ENCODE results near the gene MSI2.

The MSI2 gene

DNA sequence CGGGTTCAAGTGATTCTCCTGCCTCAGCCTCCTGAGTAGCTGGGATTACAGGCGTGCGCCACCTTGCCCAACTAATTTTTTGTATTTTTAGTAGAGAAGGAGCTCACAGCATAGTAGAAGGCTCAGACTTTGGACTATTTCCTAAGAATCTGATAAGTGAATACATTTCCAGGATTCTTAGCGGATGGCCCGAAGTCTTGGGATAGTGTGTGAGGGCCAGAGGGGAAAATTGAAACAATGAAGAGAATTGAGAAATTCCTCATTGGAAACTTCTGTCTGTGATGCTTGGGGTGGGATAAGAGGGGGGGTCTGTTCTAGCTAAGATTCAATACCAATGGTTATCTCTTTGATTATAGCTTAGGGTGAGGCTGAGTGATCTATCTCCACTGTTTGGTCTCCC lies 183.3 kb downstream of the MSI2 start:
- no peak for DNase-seq (ENCODE audit: low read depth in 2 of 2)

- no peak for DNase-seq (ENCODE audit: low read depth in 2 of 2)
Observed at GRCh38 chr17:57440522-57441269, 184.4 kb downstream of the MSI2 start.

- DNase-seq (ENCODE audit: low read depth in 2 of 2): no peak
Observed at GRCh38 chr17:57441270-57441600, 184.9 kb downstream of the MSI2 start.

GRCh38 chr17:57442401-57442823 lies 186.1 kb downstream of the MSI2 start:
- DNase-seq (ENCODE audit: low read depth in 2 of 2): no peak

DNA sequence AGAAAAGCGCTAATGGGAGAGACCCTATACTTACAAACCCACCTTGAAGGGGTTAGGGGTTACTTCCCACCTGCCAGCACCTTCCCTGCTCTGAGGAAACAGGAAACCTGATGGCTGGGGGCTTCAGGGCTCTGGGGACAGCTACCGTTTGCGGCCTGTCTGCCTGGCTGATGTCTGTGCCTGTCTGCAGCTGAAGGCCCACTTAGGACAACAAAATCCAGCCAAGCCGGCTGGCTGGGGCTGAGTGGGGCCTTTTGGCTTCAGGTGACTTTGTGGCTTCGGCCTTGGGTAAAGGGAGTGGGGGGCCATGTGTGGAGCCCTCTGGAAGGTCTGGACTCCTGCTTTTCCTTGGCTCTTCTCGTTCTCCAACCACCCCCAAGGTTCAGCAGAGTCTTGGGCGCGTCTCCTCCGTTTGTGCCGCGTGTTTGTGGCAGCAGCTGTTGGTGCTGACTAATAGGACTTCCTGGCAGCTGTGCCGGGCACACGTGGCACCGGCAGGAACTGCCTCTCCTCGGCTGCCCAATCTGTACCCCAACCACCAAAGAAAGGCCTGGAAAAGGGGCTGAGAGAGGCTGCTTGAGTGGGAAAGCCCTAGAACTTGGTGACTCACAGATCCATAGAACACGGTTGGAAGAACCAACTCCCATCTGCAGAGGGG lies 186.7 kb downstream of the MSI2 start:
- no peak for DNase-seq (ENCODE audit: low read depth in 2 of 2)

GRCh38 chr17:57443781-57444180 lies 187.5 kb downstream of the MSI2 start:
- DNase-seq (ENCODE audit: low read depth in 2 of 2): no peak

- DNase-seq (ENCODE audit: low read depth in 2 of 2): no peak
Observed at GRCh38 chr17:57444682-57445450, 188.5 kb downstream of the MSI2 start.

GRCh38 chr17:57445772-57446472 lies 189.6 kb downstream of the MSI2 start:
- DNase-seq (ENCODE audit: low read depth in 2 of 2): no peak

- no peak for DNase-seq (ENCODE audit: low read depth in 2 of 2)
Observed at GRCh38 chr17:57447357-57447989, 191.2 kb downstream of the MSI2 start.

- no peak for DNase-seq (ENCODE audit: low read depth in 2 of 2)
Observed at GRCh38 chr17:57447990-57448758, 191.9 kb downstream of the MSI2 start.

DNA sequence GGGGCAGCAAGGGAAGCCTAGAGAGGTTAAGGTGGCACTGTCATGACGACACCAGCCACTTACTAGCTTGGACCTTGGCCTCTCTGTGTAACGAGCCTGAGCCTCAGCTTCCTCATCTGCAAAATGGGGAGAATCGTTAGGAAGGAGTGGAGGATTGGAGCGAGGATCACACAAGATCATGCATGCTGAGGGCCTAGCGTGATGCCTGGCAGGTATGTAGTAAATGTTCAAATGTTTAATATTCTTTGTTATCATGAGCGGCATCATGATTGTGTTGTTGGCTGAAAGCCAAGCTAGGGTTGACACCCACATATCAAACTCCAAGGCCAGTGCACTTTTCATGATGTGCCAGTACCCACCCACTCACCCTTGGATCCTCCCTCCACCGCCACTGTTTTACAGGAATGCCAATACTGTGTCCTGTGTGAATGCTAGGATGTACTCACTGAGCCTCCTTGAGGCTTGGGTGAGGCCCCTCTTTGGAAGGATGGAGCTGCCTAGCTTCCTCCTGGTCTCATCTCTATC lies 192.5 kb downstream of the MSI2 start:
- DNase-seq (ENCODE audit: low read depth in 2 of 2): no peak

GRCh38 chr17:57451191-57451590 lies 194.9 kb downstream of the MSI2 start:
- no peak for DNase-seq (ENCODE audit: low read depth in 2 of 2)

DNA sequence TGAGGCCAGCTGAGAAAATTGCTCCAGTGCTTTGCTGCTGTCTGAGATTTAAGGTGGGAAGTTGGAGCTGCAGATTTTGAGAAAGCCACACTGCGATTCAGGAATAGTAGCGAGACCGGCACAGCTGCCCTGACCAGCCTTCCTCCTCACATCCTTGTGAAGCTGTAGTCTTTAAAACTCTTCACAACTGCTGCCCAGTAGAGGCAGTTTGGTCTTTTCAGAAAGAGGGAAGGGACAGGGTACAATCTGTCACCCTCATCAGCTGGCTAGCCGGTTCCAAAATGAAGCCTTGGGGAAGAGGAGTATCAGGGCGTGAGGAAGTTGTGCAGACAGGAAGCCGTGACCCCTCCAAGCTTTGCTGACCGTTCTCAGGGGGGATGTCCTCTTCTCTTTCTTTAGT lies 195.3 kb downstream of the MSI2 start:
- DNase-seq (ENCODE audit: low read depth in 2 of 2): no peak

DNA sequence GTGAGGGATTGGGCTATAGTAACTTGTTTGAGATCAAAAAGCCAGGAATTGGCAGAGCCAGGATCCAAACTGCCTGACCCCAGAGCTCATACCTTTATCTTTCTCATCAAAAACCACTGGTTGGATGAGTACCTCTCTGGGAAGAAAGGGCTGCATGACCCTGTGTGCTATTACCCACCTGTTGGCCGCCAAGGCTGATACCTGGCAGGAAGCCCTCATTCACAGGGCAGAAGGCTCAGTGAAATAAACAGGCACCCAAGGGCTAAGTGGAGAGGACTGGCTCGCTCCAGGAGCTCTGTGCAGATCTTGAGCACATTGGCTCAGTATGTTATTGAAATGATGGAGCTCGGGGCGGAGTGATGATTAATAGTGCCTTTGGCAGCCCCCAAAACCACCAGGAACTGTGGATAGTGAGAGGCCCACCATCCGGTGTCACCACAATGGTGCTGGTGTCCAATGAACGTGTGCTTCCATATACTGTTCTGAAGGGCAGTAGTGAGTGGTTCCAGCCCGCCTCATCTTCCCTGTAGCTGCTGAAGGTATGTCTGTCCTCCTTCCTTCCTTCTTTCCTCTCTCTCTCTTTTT lies 197.6 kb downstream of the MSI2 start:
- no peak for DNase-seq (ENCODE audit: low read depth in 2 of 2)

- no peak for DNase-seq (ENCODE audit: low read depth in 2 of 2)
Observed at GRCh38 chr17:57454729-57455062, 198.4 kb downstream of the MSI2 start.

- DNase-seq (ENCODE audit: low read depth in 2 of 2): peak; percentile 35 to 37
Observed at GRCh38 chr17:57455063-57455914, 199.0 kb downstream of the MSI2 start.

DNA sequence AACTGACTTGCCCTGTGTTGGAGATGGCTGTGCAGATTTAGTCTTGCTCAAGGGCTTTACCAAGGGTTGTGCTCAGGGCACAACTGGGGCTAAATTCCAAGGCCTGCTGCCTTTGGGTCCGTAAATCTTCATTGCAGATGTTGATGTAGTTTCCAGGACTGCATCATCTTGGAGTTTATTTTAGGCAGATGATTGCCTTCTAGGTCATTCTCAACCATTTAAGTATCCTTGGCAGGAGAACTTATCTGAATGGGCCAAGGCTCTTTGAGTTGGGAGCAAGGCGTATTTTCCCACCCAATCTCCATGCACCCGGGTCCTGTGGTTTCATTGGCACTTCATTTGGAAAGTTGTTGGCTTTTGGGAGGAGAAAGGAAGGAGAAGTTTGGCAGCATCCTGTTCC lies 200.3 kb downstream of the MSI2 start:
- no peak for DNase-seq (ENCODE audit: low read depth in 2 of 2)

DNA sequence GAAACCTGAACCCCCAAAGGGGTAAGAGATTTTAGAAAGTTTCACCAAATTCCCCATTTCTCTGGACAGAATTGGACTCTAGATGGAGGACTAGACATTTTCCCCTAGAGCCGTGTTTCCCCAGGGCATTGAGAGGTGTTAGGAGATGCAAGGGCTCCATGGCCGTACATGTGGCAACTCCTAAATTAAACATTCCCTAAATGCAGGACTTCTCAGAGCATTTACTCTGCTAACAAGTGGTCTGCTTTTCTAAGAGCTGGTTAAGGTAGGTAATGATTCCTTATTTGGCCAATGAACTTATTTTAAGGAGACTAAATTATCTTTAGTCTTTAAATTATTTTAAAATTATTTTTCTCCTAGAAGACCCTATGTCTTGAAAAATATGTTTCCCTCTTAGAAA lies 200.9 kb downstream of the MSI2 start:
- no peak for DNase-seq (ENCODE audit: low read depth in 2 of 2)

- no peak for DNase-seq (ENCODE audit: low read depth in 2 of 2)
Observed at GRCh38 chr17:57458718-57459285, 202.5 kb downstream of the MSI2 start.

Data from fibroblast of skin of left quadriceps (primary cell).